ES-I3 (cell line): ENCODE results near the gene C3orf52.

Experiments used
- H3K36me3 ChIP-seq: 2 replicates; pipeline ENCODE4 v1.6.1; 2013; ENCODE audit warnings: mild to moderate bottlenecking, low read length, control low read depth, moderate library complexity; ENCODE audit not compliant: insufficient read depth
- H3K4me1 ChIP-seq: 2 replicates; pipeline ENCODE4 v1.6.1; 2013; ENCODE audit warnings: mild to moderate bottlenecking, control low read depth, low read length; ENCODE audit not compliant: insufficient read depth
- H3K9ac ChIP-seq: 2 replicates; pipeline ENCODE4 v1.6.1; 2013; ENCODE audit warnings: low read depth, mild to moderate bottlenecking, low read length, moderate library complexity
- H3K9me3 ChIP-seq: 2 replicates; pipeline ENCODE4 v1.6.1; 2013; ENCODE audit warnings: mild to moderate bottlenecking, low read length, moderate library complexity; ENCODE audit not compliant: control insufficient read depth, insufficient read depth

Gene C3orf52

DNA sequence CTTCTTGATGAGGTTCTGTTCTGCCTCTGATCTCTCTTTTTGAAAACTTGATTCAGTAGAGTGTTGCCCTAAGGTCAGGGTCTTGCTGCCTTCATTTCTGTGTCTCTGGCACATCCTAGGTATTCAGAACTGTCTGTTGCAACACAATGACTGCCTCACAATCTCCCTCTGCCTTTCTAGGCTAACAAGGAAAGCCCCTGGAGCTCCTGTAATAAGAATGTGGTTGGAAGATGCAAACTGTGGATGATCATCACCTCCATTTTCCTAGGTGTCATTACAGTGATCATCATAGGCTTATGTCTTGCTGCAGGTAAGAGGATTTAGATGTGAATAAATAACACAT, 7.0 kb downstream of the C3orf52 start:
- Histone ChIP-seq H3K9ac (no peak overlapping the region), H3K4me1 (peaks cover 15% of the 10 kb centered on the region), H3K36me3 (no peaks in the 10 kb centered on the region), H3K9me3 (no peaks in the 10 kb centered on the region)

DNA sequence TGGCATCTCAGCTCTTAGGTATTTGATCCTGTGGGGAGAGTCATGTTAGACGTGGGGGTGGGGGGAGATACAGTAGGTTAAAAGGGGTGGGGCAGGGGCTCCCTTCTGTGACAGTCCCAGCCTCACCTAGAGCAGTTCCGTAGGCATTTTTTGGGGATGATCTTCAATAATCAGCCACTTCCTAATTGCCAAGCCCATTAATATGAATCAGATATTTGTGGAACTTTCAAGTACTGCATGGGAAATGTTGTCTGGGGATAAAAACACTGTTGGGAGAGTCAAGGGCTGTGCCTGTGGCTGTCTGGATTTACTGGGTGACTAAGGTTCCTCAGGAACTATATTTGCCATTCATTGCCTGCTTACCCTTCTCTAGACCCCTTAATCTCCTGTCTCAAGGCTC, 9.5 kb downstream of the C3orf52 start:
- Histone ChIP-seq H3K9me3 (no peaks in the 10 kb centered on the region), H3K9ac (no peak overlapping the region), H3K36me3 (no peaks in the 10 kb centered on the region), H3K4me1 (peaks cover 15% of the 10 kb centered on the region)

DNA sequence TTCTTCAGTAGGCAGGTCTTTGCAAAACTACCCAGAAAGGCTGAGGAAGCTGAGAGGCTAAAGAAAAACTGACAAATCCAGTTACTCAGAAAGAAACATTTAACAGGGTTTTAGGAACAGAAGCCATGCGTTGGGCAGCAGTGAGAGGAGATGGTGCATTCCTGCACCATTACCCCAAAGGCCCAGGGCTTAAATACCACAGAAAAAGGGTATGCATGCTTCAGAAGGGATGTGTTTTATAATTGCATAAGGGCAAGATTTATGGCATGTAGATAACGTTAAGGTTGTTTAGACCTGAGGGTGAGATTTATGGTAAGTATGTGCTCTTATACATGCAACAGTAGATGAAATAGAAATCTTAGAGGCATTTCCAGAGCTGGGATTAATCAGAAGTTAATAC, 10.0 kb downstream of the C3orf52 start:
- Histone ChIP-seq H3K4me1 (peaks cover 15% of the 10 kb centered on the region), H3K9me3 (no peaks in the 10 kb centered on the region), H3K9ac (no peak overlapping the region), H3K36me3 (no peaks in the 10 kb centered on the region)

DNA sequence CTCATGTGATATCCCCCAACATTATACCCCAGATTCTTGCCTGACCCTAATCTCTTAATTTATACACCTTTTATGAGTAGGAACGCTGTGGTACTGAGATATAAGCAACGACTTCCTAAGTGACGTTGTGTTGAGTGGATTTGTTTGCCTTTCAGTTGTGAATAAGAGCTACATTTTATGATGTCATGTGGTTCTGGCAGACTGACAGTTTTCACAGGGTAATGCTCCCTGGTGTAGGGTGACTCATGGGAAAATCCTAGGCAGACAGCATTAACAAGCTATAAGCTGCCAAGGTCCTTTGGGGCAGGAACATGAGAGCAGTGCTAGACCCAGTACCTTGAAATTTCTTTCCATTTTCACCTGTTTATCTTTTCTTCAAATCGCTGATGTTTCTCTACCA, 11.2 kb downstream of the C3orf52 start:
- no peak overlapping the region for H3K9ac ChIP-seq
- no peaks in the 10 kb centered on the region for H3K36me3 ChIP-seq
- H3K4me1 ChIP-seq, result peaks cover 14% of the 10 kb centered on the region
- H3K9me3 ChIP-seq, result no peaks in the 10 kb centered on the region

DNA sequence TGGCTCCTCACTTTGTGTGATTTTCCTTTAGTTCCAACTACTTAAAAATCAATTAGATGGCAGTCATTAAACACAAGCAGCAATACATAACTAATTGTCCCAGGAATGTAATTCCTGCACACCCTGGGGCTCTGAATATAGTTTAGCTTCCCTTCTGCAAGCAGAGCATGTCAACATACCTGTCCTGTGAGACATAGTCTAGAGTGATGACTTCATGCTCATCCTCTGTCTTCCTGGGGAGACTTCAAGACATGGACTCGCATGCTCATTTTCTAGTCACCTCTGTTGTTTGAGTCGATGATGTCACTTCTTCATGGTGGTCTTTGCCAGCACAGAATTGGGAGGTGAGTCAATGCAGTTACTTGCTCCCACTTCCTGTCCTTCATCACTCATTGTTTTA, 15.7 kb downstream of the C3orf52 start:
- H3K36me3 ChIP-seq, result peaks cover 2% of the 10 kb centered on the region; the same call in 1 of the 2 replicates
- H3K9ac ChIP-seq, result no peak overlapping the region
- H3K9me3 ChIP-seq, result no peaks in the 10 kb centered on the region
- 0 out of 2 replicates have a peak, but pooled peaks cover 4% of the 10 kb centered on the region for H3K4me1 ChIP-seq

DNA sequence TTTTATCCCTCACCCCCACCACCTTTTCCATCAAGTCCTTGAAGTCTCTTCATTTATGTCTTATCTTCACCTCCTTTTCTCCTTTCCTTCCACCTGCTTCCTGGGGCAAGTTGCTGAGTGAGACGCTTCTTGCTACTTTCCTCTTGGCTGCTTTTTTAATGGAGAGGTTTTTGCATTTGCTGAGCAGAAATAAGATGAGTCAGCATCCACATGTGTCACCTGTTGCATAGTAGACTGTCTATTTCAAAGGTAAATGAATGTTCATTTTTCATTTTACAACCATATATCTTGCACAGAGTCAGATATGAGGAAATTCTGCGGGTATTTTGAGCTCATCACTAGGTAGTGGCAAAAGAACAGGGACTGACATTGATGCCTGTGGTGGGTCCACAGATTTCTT, 18.6 kb downstream of the C3orf52 start:
- H3K36me3 ChIP-seq, result peaks cover 2% of the 10 kb centered on the region; the same call in 1 of the 2 replicates
- no peaks in the 10 kb centered on the region for H3K9me3 ChIP-seq
- H3K9ac ChIP-seq, result no peak overlapping the region
- 0 out of 2 replicates have a peak, but pooled peaks cover 4% of the 10 kb centered on the region for H3K4me1 ChIP-seq

DNA sequence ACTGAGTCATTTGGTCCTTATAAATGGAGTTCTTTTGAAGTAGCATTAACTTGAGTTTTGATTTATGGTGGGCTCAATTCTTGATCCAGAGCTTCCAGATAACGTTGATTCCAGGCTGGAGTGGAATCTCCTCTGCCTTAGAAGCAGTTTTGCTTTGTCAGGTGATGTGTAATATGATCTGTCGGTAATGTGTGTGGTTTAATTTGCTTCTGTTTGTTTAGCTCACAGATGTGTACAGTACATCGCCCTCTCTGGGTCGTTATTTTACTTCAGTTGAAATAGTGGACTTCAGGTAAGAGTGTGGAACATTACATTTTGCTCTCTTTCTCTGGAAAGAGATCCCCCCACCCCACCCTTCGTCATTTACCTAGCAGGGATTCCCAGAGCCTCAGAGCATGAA, 23.1 kb downstream of the C3orf52 start:
- H3K9me3 ChIP-seq, result no peaks in the 10 kb centered on the region
- H3K36me3 ChIP-seq, result peaks cover 5% of the 10 kb centered on the region; the same call in 1 of the 2 replicates
- H3K9ac ChIP-seq, result no peak overlapping the region
- no peaks in the 10 kb centered on the region for H3K4me1 ChIP-seq

DNA sequence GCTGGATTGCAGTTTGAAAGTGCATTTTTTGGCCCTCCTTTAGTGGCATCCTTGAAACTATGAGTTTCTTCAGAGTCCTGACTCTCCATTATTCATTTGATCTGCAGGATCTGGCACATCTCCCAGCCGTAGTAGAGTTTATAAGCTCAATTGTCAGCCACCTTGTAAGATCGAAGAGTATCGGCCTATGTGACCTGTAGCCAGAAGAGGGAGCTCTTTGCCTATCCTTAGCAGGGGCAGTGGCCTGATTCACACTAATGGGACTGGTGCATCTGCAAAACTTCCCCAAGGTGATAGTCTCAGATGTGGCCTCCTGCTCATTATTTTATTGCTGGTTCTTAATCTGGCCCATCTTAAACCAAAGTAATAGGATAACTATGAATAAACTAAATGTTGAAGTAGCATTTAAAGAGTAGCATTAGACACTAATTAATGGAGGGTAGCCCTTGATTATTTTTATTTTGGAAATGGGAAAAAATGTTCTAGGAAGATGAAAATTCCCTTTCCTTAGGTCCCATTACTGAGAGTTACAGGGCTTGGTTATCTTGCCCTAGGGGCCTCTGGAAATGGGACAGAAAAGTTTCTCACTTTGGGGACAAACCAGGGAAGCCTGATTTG, 25.7 kb downstream of the C3orf52 start:
- Histone ChIP-seq H3K4me1 (no peaks in the 10 kb centered on the region), H3K9me3 (no peaks in the 10 kb centered on the region), H3K36me3 (peaks cover 8% of the 10 kb centered on the region; the same call in 1 of the 2 replicates), H3K9ac (no peak overlapping the region)

DNA sequence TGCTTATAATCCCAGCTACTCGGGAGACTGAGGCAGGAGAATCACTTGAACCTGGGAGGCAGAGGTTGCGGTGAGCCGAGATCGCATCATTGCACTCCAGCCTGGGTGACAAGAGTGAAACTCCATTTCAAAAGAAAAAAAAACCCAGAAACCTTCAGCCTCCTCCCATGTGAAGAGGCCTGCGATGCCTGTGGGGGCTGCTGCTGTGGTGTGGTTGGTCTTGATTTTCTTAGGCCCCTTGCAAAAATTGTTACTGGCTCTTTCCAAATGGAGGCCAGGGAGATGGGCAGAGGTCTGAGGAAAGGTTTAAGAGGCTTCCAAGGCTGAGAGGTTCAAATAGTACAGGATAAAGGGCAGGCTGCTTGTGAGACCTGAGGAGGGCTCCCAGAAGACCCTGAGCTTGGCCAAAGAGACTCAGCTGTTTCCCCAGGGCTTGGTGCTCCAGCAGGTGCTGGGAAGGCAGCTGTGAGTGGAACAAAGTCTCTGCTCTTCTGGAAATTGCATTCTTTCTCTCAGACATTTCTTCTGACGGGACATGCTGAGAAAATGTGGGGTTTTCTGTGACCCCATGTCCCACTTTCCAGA, 28.5 kb downstream of the C3orf52 start:
- Histone ChIP-seq H3K9me3 (no peaks in the 10 kb centered on the region), H3K36me3 (peaks cover 8% of the 10 kb centered on the region; the same call in 1 of the 2 replicates), H3K9ac (no peak overlapping the region), H3K4me1 (peaks cover 3% of the 10 kb centered on the region; the same call in 1 of the 2 replicates)

DNA sequence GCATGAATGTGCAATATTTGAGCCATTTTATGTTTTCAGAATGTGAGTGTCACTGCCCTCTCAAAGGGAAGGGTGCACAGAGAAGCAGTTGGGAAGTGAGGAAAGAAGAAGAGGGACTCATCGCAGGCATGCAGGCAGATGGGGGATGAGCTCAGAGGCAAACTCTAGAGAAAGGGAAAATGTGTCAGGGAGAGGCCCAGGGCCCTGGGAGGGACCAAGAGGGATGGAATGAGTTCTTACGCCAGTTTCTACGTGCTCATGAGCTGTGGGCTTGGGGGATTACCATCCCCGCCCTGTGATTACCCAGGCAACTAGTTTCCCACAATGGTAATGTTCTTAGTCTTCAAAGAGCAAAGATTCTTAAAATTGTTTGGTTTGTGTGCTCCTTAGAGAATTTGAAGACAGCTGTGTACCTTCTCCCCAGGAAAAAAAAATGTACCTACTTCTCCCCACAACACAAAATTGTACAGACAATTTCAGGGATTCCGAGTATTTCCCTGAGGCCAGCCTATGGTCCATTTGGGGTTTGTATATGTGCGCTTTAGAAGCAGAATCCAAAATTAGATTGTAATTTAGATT, 29.1 kb downstream of the C3orf52 start:
- Histone ChIP-seq H3K36me3 (peaks cover 8% of the 10 kb centered on the region; the same call in 1 of the 2 replicates), H3K9me3 (no peaks in the 10 kb centered on the region), H3K4me1 (peaks cover 5% of the 10 kb centered on the region; the same call in 1 of the 2 replicates), H3K9ac (no peak overlapping the region)

DNA sequence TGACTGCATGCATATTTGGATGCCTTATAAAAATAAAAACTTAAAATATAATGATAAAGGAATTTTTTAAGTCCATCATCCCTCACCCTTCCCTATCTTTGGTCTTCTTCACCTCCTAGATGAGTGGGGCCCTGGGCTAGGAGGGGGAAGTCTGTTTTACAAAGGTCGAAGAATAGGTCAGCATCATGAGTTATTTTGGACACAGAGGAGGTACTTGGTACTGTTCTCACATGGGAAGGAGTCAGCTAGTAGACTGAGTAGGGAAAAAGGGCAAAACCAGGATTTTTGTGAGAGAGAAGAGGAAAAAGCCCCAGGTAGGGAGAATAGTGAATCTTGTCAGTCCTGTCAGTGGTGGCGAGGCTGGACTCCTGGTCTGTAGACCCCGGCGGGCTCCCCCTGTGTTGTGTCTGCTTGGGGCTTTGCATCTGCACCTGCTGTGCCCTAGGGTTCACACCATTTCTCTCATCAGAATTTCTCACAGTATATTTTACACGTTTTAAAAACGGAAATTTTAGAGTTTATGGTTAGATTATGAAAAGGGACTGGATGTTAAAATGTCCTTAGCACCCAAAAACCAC, 29.7 kb downstream of the C3orf52 start:
- peaks cover 8% of the 10 kb centered on the region; the same call in 1 of the 2 replicates for H3K36me3 ChIP-seq
- H3K9me3 ChIP-seq, result no peaks in the 10 kb centered on the region
- peaks cover 5% of the 10 kb centered on the region; the same call in 1 of the 2 replicates for H3K4me1 ChIP-seq
- H3K9ac ChIP-seq, result no peak overlapping the region

DNA sequence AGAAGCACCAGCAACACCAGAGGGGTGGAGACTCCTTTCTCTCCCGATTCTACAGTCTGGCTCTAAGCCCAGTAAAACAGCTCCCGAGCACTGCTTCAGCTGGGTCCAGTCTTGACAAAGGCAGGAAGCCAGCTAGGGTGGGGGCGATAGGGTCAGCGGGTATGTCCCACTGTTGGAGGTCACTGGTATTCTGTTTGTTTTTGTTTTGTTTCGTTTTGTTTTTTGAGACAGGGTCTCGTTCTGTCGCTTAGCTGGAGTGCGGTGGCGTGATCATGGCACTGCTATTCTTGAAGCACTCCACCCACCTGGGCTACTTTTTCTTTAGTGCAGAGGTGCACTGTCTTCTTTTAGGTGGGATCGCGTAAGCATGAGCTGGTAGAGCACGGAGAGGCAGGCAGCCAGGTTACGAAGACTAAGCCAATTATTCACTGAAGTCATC, 30.6 kb downstream of the C3orf52 start:
- Histone ChIP-seq H3K9me3 (no peaks in the 10 kb centered on the region), H3K36me3 (peaks cover 8% of the 10 kb centered on the region; the same call in 1 of the 2 replicates), H3K4me1 (peaks cover 5% of the 10 kb centered on the region; the same call in 1 of the 2 replicates), H3K9ac (no peak overlapping the region)

DNA sequence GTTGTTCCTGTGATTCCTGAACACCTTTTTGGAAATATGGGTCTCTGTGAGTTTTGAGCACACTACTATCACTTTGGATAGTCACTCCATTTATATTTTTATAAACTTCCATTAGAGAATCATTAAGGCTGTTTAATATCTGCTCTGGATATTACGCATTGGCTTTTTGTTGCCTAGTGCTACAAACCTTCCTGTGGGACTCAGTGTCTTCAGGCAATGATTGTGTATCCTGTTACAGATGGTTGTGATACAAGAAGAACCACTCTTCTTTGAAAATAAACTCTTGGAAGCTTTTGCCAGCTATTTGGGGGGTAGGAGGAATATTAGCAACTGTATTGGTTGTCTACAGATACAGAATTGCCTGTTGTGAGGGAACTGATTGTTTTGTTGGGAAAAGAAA, 31.2 kb downstream of the C3orf52 start:
- H3K36me3 ChIP-seq, result peaks cover 8% of the 10 kb centered on the region; the same call in 1 of the 2 replicates
- no peaks in the 10 kb centered on the region for H3K9me3 ChIP-seq
- no peak overlapping the region for H3K9ac ChIP-seq
- peaks cover 5% of the 10 kb centered on the region; the same call in 1 of the 2 replicates for H3K4me1 ChIP-seq

DNA sequence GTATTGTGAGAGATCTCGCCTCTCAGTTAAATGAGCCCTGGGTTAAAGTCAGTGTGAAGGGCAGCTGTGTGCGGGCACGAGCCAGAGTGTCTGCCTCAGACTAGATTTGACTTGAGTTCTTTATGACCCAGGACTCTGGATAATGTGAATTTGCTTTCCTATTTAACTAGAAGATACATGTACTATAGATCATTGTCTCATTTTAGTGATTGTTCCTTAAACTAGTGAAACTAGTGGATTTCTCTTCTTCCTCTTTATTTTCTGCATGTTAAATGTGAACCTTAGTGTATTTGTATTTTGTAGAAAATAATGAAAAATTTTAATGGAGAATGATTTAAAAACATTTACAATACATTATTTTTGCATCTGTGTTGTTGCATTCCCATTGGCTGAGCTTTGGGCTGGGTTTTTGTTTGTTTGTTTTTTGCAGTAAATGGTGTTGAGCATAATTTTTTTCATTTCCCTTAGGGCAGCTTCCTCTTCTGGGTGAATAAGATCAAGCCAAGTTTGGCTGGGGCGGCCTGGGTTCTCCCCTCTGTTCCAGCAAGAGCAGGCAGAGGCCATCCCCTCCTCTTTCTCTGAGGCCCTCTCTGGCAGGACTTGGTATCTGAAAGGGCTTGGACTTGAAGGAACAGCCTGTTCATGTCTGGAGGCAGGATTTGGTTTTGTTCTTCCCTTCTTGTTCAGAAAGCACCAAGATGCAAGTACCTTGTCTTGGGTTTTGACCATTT, 31.8 kb downstream of the C3orf52 start:
- no peak overlapping the region for H3K9ac ChIP-seq
- H3K4me1 ChIP-seq, result peaks cover 5% of the 10 kb centered on the region; the same call in 1 of the 2 replicates
- no peaks in the 10 kb centered on the region for H3K9me3 ChIP-seq
- peaks cover 8% of the 10 kb centered on the region; the same call in 1 of the 2 replicates for H3K36me3 ChIP-seq
